Adipose tissue (tissue), 3 donors: ENCODE results near the gene LINC00237. TPM values are rescaled to one million over a fixed set of nuclear protein-coding genes. Genes with fewer than 3 reads are reported as not detected.

Source experiments
- H3K27ac ChIP-seq: one replicate; pipeline ENCODE4 v1.5.1; 2013; ENCODE audit warnings: low read depth, low read length
- WGBS, 3 donors: extraction: QIAGEN DNeasy Blood & Tissue Kit; methylation state at CpG; one replicate each; pipeline ENCODE4 v1.1.7; 2013; 5-methylcytosine and 5-hydroxymethylcytosine counted together
- polyA plus RNA-seq, 3 donors: library from polyadenylated mRNA; stranded (reverse); fragments of 200-250 nt; gene quantifications; one replicate each; pipeline ENCODE4 v1.2.3, GENCODE V29; 2013
- donor health status: healthy with polysubstance abuse.
- donor health status: Bipolar disorder and iron deficiency.
- donor health status: healthy.

LINC00237 gene
- polyA plus RNA-seq: not detected

DNA sequence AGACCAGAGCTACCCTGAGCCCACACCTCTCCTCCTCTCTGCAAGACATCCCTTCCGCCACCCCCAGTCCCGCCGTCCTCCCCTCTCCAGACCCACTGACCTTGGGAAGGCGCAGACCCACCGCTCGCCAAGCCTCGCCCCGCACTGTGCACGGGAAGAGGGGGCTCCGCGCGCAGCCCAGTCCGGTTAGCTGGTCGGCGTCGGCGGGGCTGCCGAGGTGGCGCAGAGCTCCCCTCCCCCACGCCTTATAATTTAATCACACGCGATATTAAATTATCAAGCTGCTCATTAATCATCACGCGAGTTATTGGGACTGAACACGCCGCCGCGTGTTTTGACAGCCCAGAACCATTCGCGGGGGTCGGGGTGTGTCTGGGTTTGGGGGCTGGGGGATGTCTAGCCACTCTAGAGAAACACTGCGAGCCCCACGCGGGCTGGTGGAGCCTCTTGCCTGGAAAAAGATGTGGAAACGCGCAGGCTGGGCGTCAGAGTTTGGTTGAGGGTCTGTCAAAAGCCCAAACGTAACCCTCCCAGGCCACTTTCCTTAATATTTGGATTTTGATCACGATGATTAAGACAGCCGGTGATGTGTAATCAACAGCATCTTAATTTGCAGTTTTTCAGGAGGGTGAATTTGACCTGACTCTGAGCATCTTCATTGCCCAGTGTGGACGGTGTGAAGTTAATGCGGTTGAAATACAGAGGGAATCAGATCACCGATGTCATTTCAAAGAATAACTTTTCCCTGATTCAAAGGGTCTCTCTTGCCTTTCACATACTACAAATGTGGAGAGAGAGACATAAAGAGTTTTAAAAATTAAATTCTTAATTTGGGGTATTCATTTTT lies at the start of gene LINC00237:
LINC00237 (minus strand) TSS at position 188 of the 847 bp plus-strand sequence.
- WGBS, 3 donors: 5 to 8% (median 8%) methylated on average over 43 of the region's 43 CpGs
- H3K27ac ChIP-seq: no peak within 1 kb of the TSS

DNA sequence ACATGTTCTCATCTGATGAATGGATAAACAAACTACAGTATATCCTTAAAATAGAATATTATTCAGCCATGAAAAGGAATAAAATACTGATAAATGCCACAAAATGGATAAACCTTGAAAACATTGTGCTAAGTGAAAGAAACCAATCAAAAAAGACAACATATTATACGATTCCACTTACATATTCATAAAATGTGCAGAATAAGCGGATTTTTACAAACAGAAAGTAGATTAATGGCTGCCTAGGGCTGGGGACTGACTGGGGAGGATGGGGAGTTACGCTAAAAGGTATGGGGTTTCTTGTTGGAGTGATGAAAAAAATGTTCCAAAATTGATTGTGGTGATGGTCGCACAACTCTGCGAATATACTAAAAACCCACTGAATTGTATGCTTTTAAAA lies 49.1 kb upstream of the LINC00237 start:
- no peak overlapping the region for H3K27ac ChIP-seq
- 98 to 99% (median 98%) methylated on average over 5 of the region's 5 CpGs for WGBS, 3 donors

DNA sequence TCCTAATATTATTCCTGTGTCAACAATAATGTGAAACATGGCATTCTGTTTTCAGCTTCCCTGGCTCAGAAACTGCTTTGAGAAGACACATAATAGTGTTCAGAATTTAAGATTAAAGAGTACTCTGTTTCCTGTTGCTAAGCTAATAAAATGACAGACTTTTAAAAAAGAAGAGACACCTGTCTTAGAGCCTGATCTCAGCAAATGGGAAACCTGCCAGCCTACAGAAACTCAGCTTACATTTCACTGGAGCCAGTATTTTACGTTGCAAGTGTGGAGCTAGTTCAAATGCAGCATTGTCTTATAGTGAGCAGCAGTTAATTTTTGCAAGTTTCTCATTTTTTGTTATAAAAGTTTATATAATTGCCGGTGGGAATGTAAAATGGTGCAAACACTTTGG lies 48.5 kb upstream of the LINC00237 start:
- WGBS, 3 donors: 73 to 97% (median 79%) methylated on average over 2 of the region's 2 CpGs
- H3K27ac ChIP-seq: no peak overlapping the region

DNA sequence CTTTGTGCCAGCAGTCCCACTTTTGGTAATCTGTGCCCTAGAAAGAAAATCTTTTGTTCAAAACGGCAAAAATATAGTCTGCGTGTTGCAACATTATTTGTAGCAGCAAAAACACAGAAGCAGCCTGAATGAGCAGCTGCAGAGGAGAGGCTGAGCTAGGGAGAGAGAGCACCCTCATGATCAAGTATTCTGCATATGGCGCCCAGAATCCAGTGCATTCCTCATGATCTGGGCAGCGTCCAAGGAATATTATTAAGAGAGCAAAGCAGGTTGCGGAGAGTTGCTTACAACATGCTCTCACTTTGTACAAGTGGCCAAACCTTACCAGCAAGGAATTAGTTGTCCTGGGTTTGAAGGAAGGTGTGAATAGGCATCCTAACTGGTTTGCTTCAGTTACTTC lies 45.6 kb upstream of the LINC00237 start:
- WGBS, 3 donors: 92 to 96% (median 96%) methylated on average over 5 of the region's 5 CpGs
- H3K27ac ChIP-seq: no peak overlapping the region

DNA sequence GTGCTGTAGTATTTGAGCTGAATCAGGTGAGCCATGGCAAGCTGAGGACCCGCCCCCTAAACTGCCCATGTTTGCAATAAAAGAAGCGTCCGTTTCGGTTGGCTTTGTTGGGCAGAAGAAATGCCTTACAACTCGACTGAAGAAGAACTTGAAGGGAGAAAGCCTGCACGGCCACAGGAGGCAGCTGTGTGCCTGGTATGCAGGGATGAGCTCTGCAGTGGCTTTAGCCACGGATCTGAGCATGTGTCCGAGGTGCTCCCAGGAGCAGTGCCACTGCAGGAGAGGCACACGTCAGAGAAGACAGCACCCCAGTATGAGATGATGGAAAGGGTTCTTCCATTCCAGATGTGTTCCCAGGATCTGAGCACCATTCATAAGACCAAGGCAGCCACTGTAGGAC lies 43.2 kb upstream of the LINC00237 start:
- 81 to 88% (median 86%) methylated on average over 9 of the region's 9 CpGs for WGBS, 3 donors

DNA sequence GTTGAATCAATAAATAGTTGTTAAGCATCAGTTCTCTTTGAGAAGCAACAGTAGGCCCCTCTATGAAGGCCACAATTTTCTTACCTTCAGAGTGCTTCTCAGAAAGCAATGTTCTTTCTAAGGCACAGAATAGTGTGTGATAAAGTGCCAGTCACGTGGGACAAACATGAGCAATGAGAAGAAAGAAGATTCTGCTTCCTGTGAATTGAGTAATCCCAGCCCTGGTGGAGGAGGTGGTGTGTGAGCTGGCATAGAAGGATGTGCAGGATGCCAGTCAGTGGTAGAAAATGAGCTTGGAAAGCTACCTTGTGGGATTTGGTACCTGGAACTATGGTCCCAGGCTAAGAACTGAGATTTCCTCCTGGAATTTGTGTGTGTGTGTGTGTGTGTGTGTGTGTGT lies 41.4 kb upstream of the LINC00237 start:
- H3K27ac ChIP-seq: no peak overlapping the region
- 46 to 88% (median 74%) methylated on average over 1 of the region's 1 CpG for WGBS, 3 donors

More for the DNA sequence above, 43.2 kb upstream of the LINC00237 start:
- H3K27ac ChIP-seq: no peak overlapping the region

DNA sequence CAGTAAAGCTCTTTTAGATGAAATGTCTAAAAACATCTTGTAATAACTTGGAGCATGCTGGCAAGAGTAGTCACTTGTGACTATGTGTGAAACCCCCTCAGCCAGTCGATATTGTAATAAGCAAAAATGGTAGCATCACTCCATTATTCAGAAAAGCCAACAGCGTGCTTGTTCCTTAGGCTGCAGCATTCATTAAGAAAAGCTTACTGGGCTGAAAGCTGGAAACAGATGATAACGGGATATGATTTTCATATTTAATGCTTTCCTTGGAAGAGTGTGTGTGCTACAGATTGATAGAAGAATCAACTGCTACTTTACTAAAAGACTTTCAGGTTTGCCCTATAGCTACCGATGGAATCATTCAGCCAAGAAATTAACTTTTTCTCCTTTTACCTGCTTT lies 40.1 kb upstream of the LINC00237 start:
- no peak overlapping the region for H3K27ac ChIP-seq
- 94 to 97% (median 94%) methylated on average over 4 of the region's 4 CpGs for WGBS, 3 donors

DNA sequence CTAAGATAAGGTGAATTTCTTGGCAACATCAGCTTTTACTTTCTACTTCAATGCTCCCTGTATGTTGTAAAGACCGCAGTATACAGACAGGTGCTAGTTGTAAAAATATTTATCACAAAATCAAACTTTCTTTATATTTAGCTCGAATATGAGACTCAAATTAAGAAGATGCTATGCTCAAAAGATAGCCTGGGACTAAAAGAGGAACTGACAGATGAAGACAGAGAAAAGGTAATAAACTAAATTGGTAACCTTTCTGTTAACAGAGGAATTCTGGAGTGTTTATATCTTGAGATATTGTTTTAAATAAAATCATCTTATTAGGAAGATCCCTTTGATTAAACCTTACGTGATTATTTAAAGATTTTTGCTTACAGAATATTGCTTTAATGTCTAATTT lies 39.3 kb upstream of the LINC00237 start:
- no peak overlapping the region for H3K27ac ChIP-seq
- WGBS, 3 donors: 85 to 88% (median 88%) methylated on average over 3 of the region's 3 CpGs

DNA sequence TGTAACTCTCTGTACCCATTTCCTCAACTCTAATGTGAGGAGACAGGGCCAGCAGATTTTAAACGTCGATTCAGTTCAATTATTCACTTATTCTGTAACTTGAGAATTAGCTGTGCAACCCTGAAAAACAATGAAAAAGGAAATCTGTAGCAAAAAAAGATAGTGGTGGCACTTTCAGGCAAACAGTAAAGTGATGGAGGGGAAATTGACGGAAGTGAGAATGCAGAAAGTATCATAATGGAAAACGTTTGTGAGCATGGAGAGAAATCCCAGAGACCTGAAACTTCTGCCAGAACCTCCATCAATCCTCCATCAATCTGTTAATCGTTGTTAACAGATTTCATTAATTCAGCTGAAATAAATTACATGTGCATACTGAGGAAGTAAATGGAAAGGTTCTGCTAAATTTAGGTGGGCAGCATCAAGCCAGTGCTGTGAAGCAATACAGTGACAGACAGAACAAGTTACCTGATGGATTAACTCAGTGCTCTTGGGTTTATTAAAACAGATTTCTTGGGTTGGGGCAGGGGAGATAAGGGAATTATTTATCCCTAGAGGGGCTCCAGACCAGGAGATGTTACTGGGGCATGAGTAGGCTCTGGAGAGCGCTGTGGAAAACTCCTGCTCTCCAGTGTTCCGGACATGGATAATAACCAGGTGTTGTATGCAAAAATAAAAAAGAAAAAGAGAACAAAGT lies 37.2 kb upstream of the LINC00237 start:
- H3K27ac ChIP-seq: no peak overlapping the region
- 85 to 90% (median 87%) methylated on average over 7 of the region's 7 CpGs for WGBS, 3 donors

DNA sequence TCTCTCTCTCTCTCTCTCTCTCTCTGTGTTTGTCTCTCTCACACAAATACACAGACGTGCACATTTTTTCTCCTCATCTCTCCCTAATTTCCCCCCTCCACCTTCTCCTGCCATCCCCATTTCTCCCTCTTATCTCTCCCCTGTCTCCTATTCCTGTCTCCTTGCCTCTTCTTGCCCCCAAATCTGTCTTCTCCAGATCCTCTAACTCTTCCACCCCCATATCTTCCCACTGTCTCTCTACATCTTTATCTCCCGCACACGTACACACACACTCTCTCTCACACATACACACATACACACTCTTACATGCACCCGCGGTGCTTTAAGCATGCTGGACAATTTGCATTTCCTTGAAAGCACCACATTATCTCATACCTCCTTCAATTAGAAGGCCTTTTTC lies 35.7 kb upstream of the LINC00237 start:
- 80 to 93% (median 90%) methylated on average over 5 of the region's 5 CpGs for WGBS, 3 donors
- no peak overlapping the region for H3K27ac ChIP-seq

DNA sequence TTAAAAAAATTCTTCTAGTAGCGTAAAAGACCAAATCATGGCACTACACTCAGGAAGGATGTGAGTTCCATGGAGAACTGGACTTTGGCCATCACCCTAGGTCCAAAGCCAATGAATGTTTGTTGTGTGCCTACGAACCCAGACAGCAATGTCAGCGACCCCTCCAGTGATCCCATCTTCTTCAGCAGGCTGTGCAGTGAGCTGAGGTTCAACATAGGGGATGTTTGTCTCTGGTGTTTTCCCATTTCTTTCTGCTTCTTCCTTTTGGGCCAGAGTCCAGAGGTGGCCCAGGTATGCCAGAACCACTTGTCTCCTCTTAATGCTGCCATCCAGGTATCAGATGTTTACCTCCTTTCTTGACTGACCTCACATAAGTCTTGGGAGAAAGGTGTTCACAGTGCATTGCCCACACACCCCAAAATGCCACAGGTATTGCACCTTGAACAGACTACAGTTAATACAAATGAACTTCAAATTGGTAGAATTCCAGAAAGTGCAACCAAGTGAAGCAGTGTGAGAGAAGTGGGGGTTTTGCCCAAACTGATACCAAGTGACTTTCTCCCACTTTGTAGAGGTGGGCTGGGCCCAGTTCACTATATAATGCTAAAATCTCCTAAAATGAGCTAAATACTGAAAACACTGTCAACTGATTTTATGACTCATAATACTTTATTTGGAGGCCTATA lies 33.9 kb upstream of the LINC00237 start:
- 65 to 90% (median 81%) methylated on average over 3 of the region's 3 CpGs for WGBS, 3 donors
- no peak overlapping the region for H3K27ac ChIP-seq

DNA sequence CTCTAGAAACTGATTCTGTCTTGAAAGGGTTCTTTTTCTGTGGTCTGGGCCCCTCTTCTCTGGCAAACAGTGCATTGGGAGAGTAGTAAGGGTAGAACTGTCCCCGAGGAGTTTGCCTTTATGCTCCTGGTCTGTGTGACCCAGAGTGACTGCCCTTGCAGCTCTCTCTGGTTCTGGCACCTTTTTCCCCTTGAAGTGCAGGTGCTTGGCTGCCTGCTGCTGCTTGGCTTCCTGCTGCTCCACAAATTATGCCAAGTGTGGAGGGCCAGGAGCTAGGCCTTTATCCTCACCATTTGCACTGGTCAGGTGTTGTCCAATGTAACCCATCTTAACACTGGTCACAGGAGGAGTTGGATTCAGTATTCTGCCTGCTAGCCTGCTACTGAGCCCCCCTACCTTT lies 30.9 kb upstream of the LINC00237 start:
- WGBS, 3 donors: 69 to 100% (median 77%) methylated on average over 1 of the region's 1 CpG

DNA sequence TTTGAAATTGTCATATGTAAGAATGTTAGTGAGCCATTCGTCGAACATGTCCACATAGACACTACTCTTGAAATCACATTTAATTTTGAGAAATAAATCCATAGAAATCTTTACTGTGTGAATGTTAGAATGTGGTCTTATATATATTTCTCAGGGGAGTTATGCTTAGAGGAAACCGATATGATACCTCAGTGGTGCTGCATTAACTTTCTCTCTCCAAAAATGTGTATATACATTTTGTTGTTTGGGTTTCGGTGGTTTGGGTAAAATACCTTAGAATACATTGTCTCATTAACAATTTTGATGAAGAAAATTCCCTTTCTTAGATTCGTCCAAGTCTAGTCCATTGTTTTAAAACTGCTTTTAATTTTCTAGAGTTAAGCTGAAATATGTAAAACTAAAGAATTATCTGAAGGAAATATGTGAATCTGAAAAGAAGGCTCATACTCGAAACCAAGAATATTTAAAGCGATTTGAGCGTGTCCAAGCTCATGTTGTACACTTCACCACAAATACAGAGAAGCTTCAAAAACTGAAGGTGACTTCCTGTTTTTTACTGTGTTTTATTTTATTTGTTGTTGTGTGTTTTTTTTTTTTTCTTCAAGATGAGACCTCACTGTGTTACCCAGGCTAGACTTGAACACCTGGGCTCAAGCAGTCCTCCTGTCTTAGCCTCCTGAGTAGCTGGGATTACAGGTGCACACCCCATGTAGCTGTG lies 30.0 kb upstream of the LINC00237 start:
- 95 to 97% (median 95%) methylated on average over 8 of the region's 8 CpGs for WGBS, 3 donors
- H3K27ac ChIP-seq: no peak overlapping the region

More for the DNA sequence above, 30.9 kb upstream of the LINC00237 start:
- H3K27ac ChIP-seq: no peak overlapping the region

DNA sequence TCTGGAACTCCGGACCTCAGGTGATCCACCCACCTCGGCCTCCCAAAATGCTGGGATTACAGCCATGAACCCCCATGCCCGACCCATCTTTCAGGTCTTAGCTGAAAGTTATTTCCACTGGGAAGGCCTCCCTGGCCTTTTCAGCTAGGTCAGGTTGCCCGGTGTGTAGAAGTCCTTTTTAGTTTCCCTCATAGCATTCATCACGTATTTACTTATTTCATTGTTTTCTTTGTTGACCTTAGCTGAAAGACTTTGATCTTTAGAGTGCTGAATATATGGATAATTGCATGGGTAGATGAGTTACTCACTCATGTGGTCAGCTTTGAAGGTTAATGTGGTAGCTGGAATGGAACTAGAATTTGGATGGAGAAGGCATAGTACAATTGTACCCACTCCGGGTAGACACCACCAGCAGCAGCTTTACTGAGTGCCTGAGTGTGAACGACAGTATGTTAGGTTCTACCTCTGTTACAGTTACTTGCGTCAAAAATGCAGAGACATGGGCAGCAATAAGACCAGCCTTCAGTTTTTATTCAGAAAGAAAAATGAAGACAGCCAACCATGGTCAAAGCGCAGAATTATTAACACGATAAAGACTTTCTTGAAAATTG lies 28.8 kb upstream of the LINC00237 start:
- WGBS, 3 donors: 90 to 97% (median 97%) methylated on average over 10 of the region's 10 CpGs
- no peak overlapping the region for H3K27ac ChIP-seq

DNA sequence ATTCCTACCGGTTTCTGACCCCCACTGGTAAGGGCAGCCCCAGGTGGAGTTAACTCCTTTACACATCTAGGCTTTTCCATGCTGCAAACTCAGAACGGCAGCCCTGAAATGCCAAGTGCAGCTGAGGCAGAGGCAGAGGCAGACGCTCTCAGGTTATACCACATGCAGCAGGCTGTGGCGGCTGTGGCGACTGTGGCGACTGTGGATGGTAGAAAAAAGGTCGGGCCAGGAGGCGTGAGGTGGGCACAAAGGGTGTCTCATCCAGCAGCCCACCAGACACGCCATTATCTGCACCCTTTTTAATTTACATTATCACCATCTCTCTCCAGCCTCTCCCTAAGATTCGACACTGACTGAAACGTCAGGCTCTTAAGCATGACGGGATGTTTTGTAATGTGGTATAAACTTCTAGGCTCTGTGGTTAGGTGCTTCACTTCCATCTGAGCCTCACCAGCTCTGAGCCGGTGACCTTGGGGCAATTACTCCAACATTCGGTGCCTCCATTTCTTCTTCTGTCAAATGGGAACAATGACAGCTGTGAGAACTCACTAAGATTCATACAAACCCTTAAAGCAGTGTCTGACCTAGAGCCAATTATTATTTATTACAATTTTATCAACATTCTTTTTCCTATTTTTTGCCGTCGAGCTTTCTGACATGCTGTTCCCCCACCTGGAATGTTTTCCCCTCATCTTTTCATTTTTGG lies 27.9 kb upstream of the LINC00237 start:
- WGBS, 3 donors: 89 to 94% (median 92%) methylated on average over 16 of the region's 16 CpGs
- no peak overlapping the region for H3K27ac ChIP-seq

DNA sequence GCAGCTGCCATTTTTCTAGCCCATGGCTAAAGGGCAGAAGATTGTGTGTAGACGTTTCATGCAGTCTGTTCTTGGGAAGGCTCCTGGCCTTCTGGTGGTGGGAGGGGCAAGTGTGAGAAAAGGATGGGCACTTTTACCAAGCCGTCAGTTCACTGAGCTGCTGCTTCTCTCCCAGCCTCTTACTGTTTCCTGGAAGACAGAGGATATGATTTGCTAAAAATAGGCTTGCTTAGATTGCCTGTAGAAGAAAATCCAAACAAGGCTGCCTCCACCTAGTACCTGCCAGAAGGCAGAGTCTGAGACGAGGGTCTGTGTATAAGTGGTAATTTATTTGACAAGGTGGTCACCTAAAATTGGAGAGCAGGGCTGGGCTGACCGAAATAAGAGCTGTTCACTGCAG lies 27.2 kb upstream of the LINC00237 start:
- 80 to 87% (median 81%) methylated on average over 4 of the region's 4 CpGs for WGBS, 3 donors
- no peak overlapping the region for H3K27ac ChIP-seq

DNA sequence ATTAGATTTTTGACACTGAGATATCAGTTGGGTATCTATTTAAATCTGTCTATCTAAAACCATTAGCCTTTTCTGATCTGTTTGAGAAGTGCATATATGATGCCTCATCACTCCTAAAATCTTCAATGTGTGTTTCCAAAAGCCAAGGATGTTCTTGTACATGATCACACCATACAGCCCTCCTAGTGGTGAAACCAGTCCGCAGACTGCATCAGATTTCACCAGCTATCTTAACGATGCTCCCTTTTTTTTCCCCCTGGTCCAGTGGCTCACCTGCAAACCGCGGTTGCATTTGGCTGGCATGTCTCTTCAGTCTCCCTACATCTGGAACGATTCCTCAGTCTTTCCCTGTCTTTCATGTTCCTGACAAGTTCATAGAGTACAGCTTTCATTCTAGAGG lies 23.7 kb upstream of the LINC00237 start:
- H3K27ac ChIP-seq: no peak overlapping the region
- 83 to 87% (median 86%) methylated on average over 5 of the region's 5 CpGs for WGBS, 3 donors
